Activated naive CD4-positive, alpha-beta T cell treated with anti-CD3 and anti-CD28 coated beads for 36 hours (primary cell): ENCODE data around the gene TLE2. TPM values are rescaled to one million over a fixed set of nuclear protein-coding genes. Genes with fewer than 3 reads are reported as not detected.
A peak's percentile ranks its signal among the peaks of the same experiment; 100 is the strongest.
"Not testable (repeated sequence)": the region's sequence is repeated elsewhere in the genome, so short reads cannot be mapped to it uniquely, and the experiment has no call there.

Source experiments
- CTCF ChIA-PET: fragments of 350-600 bp; sonication (Branson Sonifier 250); formaldehyde crosslinking; loops from one replicate; lab custom pipeline; 2021; ENCODE audit warnings: antibody characterized with exemption; lab: Charles Lee
- DNase-seq: peaks from one replicate; pipeline ENCODE4 v3.0.0-alpha.2; 2020
- H3K27ac Mint-ChIP-seq: one replicate; pipeline ENCODE4 v1.8.0; 2021; ENCODE audit warnings: mild to moderate bottlenecking, mixed read lengths
- H3K27me3 Mint-ChIP-seq: one replicate; pipeline ENCODE4 v1.8.0; 2021; ENCODE audit warnings: low read depth, mixed read lengths
- H3K36me3 Mint-ChIP-seq: one replicate; pipeline ENCODE4 v1.8.0; 2021; ENCODE audit warnings: low read depth, mixed read lengths
- H3K4me1 Mint-ChIP-seq: one replicate; pipeline ENCODE4 v1.8.0; 2021; ENCODE audit warnings: low read depth, mixed read lengths
- H3K4me3 Mint-ChIP-seq: one replicate; pipeline ENCODE4 v1.8.0; 2021; ENCODE audit warnings: mild to moderate bottlenecking, moderate library complexity, mixed read lengths
- H3K9me3 Mint-ChIP-seq: one replicate; pipeline ENCODE4 v1.8.0; 2021; ENCODE audit warnings: mixed read lengths
- intact Hi-C: fragments of 100-400 bp; cut with micrococcal nuclease; formaldehyde crosslinking; loops from one replicate; pipeline ENCODE4 v1.15.1; 2023
- total RNA-seq, 2 experiments: library from RNA; stranded (reverse); gene quantifications; one replicate each; pipeline ENCODE4 v1.2.3, GENCODE V29; 2021

TLE2 gene
- total RNA-seq, 2 experiments from 2014 or later, result 6.5 to 7.2 TPM

DNA sequence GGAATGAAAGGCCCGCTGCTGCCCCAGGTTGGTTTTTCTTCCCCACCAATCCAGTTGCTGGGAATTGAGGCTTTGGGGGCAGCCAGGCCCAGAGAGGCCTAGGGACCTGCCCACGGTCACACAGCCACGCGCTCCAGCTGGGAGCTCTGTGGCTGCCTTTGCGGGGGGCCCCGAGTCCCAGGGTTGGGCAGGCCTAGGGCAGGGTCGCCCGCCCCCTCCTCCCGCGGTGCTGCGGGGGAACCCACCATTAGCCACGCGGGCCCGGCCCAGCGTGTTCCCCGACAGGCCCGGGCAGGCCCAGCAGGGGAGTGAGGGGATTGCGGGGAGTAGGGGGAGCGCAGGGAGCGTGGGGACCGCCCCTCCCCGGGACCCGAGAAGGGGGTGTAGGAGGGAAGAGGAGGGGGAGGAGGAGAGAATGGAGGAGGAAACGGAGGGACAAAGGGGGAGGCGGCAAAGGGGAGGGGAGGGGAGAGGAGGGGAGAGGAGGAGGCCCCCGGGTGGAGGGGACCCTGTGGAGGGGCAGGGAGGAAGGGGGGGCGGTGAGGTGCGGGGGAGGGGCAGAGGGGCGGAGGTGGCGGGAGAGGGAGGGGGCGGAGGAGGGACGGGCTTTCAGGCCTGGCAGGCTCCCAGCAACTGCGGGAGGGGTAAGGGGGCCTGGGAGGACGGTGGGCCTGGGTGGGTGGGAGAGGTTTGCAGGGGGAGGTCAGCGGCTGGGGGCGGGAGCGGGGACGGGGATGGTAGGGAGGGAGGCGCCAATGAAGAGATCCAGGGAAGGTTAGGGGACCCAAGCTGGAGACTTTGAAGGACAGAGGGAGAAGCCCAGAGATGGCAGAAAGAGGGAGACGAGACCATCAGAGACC lies 12.9 kb upstream of the TLE2 start:
- no peaks in the 10 kb centered on the region for H3K27me3 Mint-ChIP-seq
- peak overlapping the region; percentile 38 for H3K4me3 Mint-ChIP-seq
- peaks cover 15% of the 10 kb centered on the region for H3K4me1 Mint-ChIP-seq
- intact Hi-C loops, result no loop called here
- DNase-seq, result no peak
- no peaks in the 10 kb centered on the region for H3K36me3 Mint-ChIP-seq
- no peaks in the 10 kb centered on the region for H3K9me3 Mint-ChIP-seq
- CTCF ChIA-PET, result no interaction called here
- no peak overlapping the region for H3K27ac Mint-ChIP-seq

- CTCF ChIA-PET, result no interaction called here
- H3K27ac Mint-ChIP-seq, result peak overlapping the region; percentile 4
- no peaks in the 10 kb centered on the region for H3K9me3 Mint-ChIP-seq
- H3K4me1 Mint-ChIP-seq, result peaks cover 15% of the 10 kb centered on the region
- no peaks in the 10 kb centered on the region for H3K36me3 Mint-ChIP-seq
- DNase-seq, result no peak
- no peak overlapping the region for H3K4me3 Mint-ChIP-seq
- H3K27me3 Mint-ChIP-seq, result no peaks in the 10 kb centered on the region
- intact Hi-C loops, result no loop called here
Observed at GRCh38 chr19:3041327-3041726, 12.2 kb upstream of the TLE2 start.

- intact Hi-C loops, result loop anchor here (5.0 kb wide), 1 partner anchor 723 kb away; the partner anchor contains the start of genes APBA3 and MRPL54
- Mint-ChIP-seq H3K27ac (no peak overlapping the region), H3K27me3 (no peaks in the 10 kb centered on the region), H3K9me3 (no peaks in the 10 kb centered on the region), H3K36me3 (no peaks in the 10 kb centered on the region), H3K4me3 (no peak overlapping the region), H3K4me1 (peaks cover 24% of the 10 kb centered on the region)
- DNase-seq, result peak; percentile 30
- CTCF ChIA-PET, result interaction anchor here (0.7 to 1.3 kb wide), 3 partner anchors 14 to 66 kb away, joined by 3 to 4 read pairs (median 3); no protein-coding TSS in a partner anchor
Observed at GRCh38 chr19:3039641-3040077, 10.6 kb upstream of the TLE2 start.

- H3K36me3 Mint-ChIP-seq, result no peaks in the 10 kb centered on the region
- H3K27ac Mint-ChIP-seq, result no peak overlapping the region
- no peak for DNase-seq
- H3K4me1 Mint-ChIP-seq, result peaks cover 27% of the 10 kb centered on the region
- CTCF ChIA-PET, result interaction anchor here (0.6 to 1.3 kb wide), 6 partner anchors 21 to 651 kb away, joined by 3 to 5 read pairs (median 4); no protein-coding TSS in a partner anchor
- no peak overlapping the region for H3K4me3 Mint-ChIP-seq
- H3K27me3 Mint-ChIP-seq, result no peaks in the 10 kb centered on the region
- H3K9me3 Mint-ChIP-seq, result no peaks in the 10 kb centered on the region
- intact Hi-C loops, result loop anchor here (5.0 kb wide), 1 partner anchor 723 kb away; the partner anchor contains the start of genes APBA3 and MRPL54
Observed at GRCh38 chr19:3039125-3039524, 10.0 kb upstream of the TLE2 start.

DNA sequence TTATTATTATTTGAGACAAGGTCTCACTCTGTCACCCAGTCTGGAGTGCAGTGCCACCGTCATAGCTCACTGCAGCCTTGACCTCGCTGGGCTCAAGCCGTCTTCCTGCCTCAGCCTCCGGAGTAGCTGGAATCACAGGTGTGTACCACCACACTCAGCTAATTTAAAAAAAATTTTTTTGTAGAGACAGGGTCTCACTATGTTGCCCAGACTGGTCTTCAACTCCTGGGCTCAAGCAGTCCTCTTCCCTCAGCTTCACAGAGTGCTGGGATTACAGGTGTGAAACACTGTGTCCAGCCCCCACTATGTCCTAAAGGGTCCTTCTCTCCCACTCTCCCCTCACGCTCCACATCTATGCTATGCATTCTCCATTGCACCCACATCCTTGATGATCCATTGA lies 9.1 kb upstream of the TLE2 start:
- DNase-seq, result no peak
- H3K4me1 Mint-ChIP-seq, result peaks cover 27% of the 10 kb centered on the region
- H3K4me3 Mint-ChIP-seq, result no peak overlapping the region
- H3K27ac Mint-ChIP-seq, result no peak overlapping the region
- intact Hi-C loops, result loop anchor here (5.0 kb wide), 1 partner anchor 724 kb away; the partner anchor contains the start of genes APBA3 and MRPL54
- CTCF ChIA-PET, result no interaction called here
- no peaks in the 10 kb centered on the region for H3K36me3 Mint-ChIP-seq
- no peaks in the 10 kb centered on the region for H3K27me3 Mint-ChIP-seq
- no peaks in the 10 kb centered on the region for H3K9me3 Mint-ChIP-seq

GRCh38 chr19:3036977-3037544 lies 8.0 kb upstream of the TLE2 start:
- Mint-ChIP-seq H3K4me3 (peak overlapping the region; percentile 87), H3K27ac (peak overlapping the region; percentile 46), H3K4me1 (peaks cover 22% of the 10 kb centered on the region)
- H3K9me3 Mint-ChIP-seq, H3K27me3 Mint-ChIP-seq, H3K36me3 Mint-ChIP-seq, DNase-seq: not testable (repeated sequence)
- CTCF ChIA-PET, result interaction anchor here (0.6 to 1.5 kb wide), 2 partner anchors 24 to 117 kb away, joined by 3 to 6 read pairs; no protein-coding TSS in a partner anchor
- intact Hi-C loops, result loop anchor here (5.0 kb wide), 1 partner anchor 725 kb away; the partner anchor contains the start of genes APBA3 and MRPL54

DNA sequence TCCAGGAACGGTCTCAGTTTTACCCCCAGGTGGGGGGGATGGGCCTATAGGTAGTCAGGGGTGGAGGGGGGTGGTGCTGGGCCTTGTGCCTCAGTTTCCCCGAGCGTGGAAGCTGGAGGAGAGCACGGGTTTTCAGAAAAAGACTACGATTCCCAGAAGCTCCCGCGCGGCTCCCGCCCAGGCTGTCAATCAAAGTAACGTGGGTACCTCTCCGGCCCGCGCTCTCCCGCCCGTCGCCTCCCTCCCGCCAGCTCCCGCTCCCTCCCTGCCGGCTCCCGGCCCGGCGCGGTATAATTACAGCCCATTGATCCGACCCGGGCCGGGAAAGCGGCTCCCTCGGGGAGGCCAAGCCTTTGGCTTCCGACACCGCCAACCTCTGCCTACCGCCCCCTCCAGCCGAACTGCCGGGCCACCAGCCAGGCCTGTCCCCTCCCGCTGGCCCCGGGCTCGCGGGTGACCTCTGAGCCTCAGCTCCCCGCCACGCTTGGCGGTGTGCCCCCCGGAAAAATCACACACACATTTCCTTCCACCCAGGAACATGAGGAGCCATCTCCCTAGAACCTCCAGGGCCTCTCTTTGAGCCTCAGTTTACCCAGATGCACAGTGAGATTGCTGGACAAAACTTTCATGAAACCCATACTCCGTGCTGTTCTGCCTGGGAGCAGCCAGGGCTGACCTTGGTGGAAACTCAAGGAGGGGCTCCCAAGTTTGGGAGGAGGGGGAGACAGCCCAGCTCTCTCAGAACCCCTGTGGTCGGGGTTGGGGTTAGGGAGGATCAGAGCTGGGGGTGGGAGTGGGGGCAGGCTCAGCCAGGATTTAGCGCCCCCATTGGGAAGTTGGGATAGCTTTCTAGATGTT lies 7.3 kb upstream of the TLE2 start:
- intact Hi-C loops, result loop anchor here (5.0 kb wide), 1 partner anchor 726 kb away; the partner anchor contains the start of genes APBA3 and MRPL54
- Mint-ChIP-seq H3K4me1 (peaks cover 20% of the 10 kb centered on the region), H3K27ac (peak overlapping the region; percentile 94), H3K36me3 (no peaks in the 10 kb centered on the region), H3K9me3 (no peaks in the 10 kb centered on the region), H3K27me3 (no peaks in the 10 kb centered on the region), H3K4me3 (peak overlapping the region; percentile 87)
- peak; percentile 88 for DNase-seq
- CTCF ChIA-PET, result interaction anchor here (0.6 to 1.5 kb wide), 8 partner anchors 12 to 116 kb away, joined by 3 to 6 read pairs (median 4); partner anchors contain the start of gene TLE6

DNA sequence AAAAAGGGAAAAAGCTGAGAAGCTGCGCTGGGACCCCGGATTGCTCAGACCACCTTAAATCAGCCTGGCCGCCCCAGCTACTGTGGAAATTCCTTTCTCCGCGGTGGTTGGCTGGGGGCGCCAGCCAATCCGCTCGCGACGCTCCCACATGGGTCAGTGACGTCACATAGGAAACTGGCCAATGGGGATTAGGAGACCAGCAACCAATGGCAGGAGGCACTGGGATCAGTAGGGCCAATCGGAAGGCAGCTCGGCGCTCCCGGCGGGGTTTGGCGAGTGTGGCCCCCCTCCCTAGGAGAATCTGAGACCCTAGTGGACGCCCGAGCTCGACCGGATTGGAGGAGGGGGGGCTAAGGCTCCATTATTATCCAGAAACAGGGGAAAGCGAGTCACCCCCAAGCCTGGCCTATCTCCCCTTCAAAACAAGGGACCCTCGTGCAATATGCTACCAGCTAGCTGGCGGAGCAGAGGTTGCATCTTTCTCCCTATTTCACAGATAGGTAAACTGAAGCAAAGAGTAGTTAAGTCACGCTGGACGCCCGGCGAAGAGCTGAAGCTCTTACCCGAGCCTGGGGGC lies 6.5 kb upstream of the TLE2 start:
- H3K4me1 Mint-ChIP-seq, result peaks cover 19% of the 10 kb centered on the region
- H3K36me3 Mint-ChIP-seq, result no peaks in the 10 kb centered on the region
- DNase-seq, result peak; percentile 98
- H3K9me3 Mint-ChIP-seq, result no peaks in the 10 kb centered on the region
- peak overlapping the region; percentile 94 for H3K27ac Mint-ChIP-seq
- H3K4me3 Mint-ChIP-seq, result peak overlapping the region; percentile 87
- intact Hi-C loops, result loop anchor here (1.0 to 5.0 kb wide), 6 partner anchors 26 to 727 kb away; partner anchors contain the start of genes APBA3, GNA11, MRPL54 and THOP1
- CTCF ChIA-PET, result interaction anchor here (0.5 to 1.5 kb wide), 9 partner anchors 10 to 83 kb away, joined by 3 to 6 read pairs (median 3); partner anchors contain the start of gene TLE6
- no peaks in the 10 kb centered on the region for H3K27me3 Mint-ChIP-seq

DNA sequence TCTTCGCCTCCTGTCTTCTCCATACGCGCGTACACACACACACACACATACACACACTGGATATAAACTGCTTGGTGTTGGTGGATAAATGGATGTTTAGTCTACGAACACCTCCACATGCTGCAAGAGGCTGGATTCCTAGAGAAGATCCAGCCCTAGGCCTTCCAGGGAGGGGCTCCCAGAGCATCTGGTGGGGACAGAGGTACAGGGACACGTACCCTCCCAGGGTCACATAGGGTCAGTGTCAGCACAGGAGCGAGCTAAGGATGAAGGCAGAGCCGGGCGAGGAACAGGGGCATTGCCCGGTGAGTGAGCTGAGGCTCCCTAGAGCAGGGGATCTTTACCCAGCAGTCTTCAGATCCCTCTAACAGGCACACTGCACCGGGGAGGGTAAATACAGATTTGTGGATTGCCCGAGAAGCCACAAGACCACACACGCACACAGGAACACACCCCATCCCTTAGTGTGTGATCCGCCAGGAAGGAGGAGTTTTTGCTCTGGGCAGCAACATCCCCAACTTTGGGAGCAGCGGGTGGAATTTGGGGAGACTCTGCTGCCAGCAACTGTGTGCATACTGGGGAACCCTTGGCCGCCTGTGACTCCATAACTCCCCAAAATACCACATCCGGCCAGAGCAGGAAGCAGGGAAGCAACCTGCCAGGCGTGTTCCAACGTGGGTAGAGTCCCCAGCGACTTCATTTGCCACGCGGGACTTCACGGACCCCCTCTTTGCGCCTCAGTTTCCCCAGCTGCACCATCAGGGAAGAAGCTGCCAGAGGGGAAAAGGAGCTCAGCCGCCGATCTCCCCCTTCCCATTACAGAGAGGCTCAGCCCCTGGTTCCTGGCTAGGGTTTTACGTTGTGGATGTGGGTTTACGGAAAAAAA lies 5.8 kb upstream of the TLE2 start:
- Mint-ChIP-seq H3K36me3 (no peaks in the 10 kb centered on the region), H3K27me3 (no peaks in the 10 kb centered on the region), H3K27ac (peak overlapping the region; percentile 94), H3K9me3 (no peaks in the 10 kb centered on the region), H3K4me3 (peak overlapping the region; percentile 87), H3K4me1 (peaks cover 16% of the 10 kb centered on the region)
- intact Hi-C loops, result loop anchor here (1.0 to 5.0 kb wide), 6 partner anchors 26 to 727 kb away; partner anchors contain the start of genes APBA3, GNA11, MRPL54 and THOP1
- CTCF ChIA-PET, result interaction anchor here (0.5 to 1.5 kb wide), 4 partner anchors 9 to 42 kb away, joined by 3 to 6 read pairs (median 3); no protein-coding TSS in a partner anchor
- peak; percentile 77 for DNase-seq

DNA sequence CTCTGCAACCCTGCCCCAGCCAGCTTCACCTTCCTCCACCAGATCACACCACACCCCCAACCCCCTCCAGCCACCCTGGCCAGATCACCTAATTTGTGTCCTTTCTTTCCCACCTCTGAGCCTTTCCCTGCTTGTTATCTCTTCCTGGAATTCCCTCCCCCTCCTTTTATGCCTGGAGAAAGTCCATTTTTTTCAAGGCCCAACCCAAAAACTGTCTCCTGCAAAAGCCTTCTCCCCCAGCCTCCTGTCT lies 5.3 kb upstream of the TLE2 start:
- Mint-ChIP-seq H3K27me3 (no peaks in the 10 kb centered on the region), H3K4me3 (peak overlapping the region; percentile 87), H3K36me3 (no peaks in the 10 kb centered on the region), H3K4me1 (peaks cover 14% of the 10 kb centered on the region), H3K27ac (no peak overlapping the region), H3K9me3 (no peaks in the 10 kb centered on the region)
- CTCF ChIA-PET, result no interaction called here
- DNase-seq, result no peak
- intact Hi-C loops, result loop anchor here (2.0 kb wide), 3 partner anchors 58 to 84 kb away; partner anchors contain the start of genes GNA11 and TLE6
